Measurements from ENCODE around the gene LAMB3.

The LAMB3 gene

DNA sequence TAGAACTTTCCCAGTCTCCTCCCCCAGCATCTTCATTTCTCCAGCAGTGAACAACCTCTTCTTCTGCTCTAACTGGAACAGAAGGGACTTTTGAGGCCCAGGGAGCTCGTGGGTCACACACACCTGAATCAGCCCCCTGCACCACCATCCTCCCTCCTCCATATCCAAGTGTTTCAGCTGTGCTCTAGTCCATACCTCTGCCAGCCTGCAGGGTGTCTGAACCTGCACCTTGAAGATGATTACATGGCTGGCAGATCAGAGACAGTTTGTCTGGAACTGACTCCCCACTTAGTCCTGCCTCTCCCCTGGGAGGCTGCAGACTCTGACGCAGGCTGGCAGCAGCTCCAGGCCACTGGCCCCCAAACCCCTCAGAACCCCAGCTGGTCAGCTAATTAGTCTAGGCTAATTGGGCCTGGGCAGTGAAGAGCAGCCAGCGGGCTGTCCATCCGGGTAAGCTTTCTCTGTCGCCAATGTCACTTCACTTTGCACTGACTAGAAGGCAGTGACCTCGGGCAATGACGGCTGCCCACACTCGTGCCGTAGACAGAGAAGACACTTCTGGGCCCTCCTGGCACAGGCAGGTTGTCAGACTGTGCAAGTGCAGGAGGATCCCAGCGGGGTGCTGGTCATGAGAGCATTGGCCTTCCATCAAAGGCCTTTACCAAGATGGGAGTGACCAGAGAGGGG is 56.5 kb downstream of the LAMB3 start:
- TF ChIP-seq, protein P1, sequence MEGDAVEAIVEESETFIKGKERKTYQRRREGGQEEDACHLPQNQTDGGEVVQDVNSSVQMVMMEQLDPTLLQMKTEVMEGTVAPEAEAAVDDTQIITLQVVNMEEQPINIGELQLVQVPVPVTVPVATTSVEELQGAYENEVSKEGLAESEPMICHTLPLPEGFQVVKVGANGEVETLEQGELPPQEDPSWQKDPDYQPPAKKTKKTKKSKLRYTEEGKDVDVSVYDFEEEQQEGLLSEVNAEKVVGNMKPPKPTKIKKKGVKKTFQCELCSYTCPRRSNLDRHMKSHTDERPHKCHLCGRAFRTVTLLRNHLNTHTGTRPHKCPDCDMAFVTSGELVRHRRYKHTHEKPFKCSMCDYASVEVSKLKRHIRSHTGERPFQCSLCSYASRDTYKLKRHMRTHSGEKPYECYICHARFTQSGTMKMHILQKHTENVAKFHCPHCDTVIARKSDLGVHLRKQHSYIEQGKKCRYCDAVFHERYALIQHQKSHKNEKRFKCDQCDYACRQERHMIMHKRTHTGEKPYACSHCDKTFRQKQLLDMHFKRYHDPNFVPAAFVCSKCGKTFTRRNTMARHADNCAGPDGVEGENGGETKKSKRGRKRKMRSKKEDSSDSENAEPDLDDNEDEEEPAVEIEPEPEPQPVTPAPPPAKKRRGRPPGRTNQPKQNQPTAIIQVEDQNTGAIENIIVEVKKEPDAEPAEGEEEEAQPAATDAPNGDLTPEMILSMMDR (IDR thresholded peaks at IDR 0.05; ENCODE audit: low read depth, low read length): no peak
- H3K4me3 ChIP-seq (ENCODE audit: low read depth, low read length): no peak overlapping the region

DNA sequence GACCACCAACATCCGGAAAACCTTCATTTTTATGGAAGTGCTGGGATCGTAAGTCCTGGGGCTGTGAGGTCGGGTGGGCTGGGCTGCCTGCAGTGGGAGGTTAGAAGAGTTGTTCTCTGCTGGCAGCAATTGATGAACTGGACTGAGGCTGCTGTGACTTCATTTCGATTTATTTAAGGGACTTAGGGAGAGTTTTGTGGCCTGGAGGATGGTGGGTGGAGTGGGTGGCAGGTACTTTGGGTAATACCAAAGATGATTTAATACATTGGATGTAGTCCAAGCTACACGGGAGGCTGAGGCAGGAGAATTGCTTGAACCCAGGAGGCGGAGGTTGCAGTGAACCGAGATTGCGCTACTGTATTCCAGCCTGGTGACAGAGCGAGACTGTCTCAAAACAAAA is 57.2 kb downstream of the LAMB3 start:
- no peak overlapping the region for H3K4me3 ChIP-seq (ENCODE audit: low read depth, low read length)
- TF ChIP-seq, protein P1 (IDR thresholded peaks at IDR 0.05; ENCODE audit: low read depth, low read length): no peak

DNA sequence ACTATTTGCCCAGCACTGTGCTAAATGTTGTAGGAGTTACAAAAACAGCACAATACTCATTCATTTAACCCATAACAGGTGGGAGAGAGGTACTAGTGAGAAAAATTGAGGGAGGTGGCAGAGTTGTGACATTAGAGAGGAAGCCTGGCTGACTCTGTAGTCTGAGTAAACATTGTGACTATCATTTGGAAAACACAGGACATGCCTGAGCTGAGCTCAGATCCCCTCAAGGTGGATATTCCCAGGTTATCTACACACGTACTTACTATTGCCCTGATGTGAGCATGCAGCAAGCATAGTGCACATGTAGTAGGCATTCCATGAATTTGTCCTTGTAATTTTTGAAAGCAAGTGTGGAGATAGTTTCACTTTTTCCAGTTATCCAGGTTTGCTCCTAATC is 57.8 kb downstream of the LAMB3 start:
- no peak overlapping the region for H3K4me3 ChIP-seq (ENCODE audit: low read depth, low read length)
- TF ChIP-seq, protein P1 (IDR thresholded peaks at IDR 0.05; ENCODE audit: low read depth, low read length): no peak

DNA sequence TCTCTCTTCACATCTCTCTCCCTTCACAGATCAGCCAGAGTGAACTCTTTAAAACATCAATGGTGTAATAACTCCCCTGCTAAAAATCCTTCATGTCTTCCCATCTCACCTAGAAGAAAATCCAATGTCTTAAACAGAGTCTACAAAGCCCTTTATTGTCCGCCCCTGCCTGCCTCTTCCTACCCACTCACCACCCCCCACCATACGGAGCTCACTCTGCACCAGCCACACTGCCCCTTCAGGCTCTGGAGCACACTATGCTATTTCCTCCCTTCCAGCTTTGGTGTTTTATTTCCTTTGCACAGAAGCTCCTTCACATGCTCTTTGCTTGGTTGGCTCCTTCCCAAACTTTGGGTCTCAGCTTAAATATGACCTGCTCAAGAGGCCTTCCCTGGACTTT is 58.5 kb downstream of the LAMB3 start:
- no peak overlapping the region for H3K4me3 ChIP-seq (ENCODE audit: low read depth, low read length)
- TF ChIP-seq, protein P1 (IDR thresholded peaks at IDR 0.05; ENCODE audit: low read depth, low read length): no peak

DNA sequence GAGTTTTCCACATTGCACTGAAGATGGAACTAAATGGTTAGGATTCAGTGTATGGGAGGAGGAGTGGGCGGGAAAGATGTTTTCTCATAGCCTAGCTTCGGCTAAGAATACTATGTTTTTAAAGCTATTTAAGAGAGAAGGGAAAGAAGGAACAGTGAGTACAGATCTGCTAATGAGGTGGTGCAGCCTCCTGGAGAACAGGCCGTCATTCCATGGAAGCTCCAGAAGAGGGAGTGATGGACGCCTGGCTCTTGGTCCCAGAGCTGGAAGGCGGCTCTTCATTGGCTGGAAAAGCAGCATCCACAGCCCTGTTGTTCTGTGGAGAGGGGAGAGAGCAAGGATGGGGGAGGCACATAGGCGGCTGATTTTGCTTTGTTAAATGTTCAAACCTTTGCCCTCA is 61.8 kb downstream of the LAMB3 start:
- TF ChIP-seq, protein P1 (IDR thresholded peaks at IDR 0.05; ENCODE audit: low read depth, low read length): peak; percentile 21; the same call in 1 of the 2 replicates
- no peak overlapping the region for H3K4me3 ChIP-seq (ENCODE audit: low read depth, low read length)

DNA sequence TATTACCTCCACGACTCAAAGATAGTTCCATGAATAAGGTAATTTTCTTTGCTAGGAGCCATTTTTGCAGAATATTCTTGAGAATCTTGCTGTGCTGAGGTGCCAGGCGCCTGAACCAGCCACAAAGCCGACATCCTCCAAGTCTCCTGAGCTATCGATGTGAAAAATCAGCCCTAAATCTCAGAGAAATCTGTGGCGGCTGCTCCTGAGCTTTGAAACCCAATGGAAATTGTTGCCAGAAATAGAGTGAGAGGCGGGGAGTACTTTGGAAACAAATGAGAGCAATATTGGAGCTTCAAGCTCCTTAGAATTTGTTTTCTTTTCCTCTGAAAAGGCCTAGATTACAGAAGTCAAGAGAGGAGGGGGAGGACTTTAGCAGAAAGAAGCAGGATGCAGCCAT is 62.4 kb downstream of the LAMB3 start:
- TF ChIP-seq, protein P1 (IDR thresholded peaks at IDR 0.05; ENCODE audit: low read depth, low read length): no peak
- no peak overlapping the region for H3K4me3 ChIP-seq (ENCODE audit: low read depth, low read length)

DNA sequence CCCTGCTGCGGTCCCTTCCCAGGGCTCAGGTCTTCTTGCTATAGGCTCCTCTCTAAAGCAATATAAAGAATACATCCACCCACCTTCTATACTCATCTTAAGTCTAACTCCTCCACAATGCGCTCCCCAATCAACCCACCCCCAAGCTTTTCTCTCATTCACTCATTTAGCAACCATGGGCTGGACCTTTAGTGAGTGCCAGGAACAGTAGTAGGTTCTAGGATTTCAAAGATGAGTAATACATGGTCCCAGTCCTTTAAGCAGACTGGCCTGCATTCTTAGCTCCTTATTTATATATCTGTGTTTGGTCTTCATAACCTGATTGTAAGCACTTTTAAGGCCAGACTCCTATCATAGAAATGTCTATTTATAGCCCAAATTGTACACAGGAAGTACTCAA is 62.8 kb downstream of the LAMB3 start:
- H3K4me3 ChIP-seq (ENCODE audit: low read depth, low read length): no peak overlapping the region
- TF ChIP-seq, protein P1 (IDR thresholded peaks at IDR 0.05; ENCODE audit: low read depth, low read length): no peak
